ENCODE measurements around the gene PRELID3B.

Gene PRELID3B

DNA sequence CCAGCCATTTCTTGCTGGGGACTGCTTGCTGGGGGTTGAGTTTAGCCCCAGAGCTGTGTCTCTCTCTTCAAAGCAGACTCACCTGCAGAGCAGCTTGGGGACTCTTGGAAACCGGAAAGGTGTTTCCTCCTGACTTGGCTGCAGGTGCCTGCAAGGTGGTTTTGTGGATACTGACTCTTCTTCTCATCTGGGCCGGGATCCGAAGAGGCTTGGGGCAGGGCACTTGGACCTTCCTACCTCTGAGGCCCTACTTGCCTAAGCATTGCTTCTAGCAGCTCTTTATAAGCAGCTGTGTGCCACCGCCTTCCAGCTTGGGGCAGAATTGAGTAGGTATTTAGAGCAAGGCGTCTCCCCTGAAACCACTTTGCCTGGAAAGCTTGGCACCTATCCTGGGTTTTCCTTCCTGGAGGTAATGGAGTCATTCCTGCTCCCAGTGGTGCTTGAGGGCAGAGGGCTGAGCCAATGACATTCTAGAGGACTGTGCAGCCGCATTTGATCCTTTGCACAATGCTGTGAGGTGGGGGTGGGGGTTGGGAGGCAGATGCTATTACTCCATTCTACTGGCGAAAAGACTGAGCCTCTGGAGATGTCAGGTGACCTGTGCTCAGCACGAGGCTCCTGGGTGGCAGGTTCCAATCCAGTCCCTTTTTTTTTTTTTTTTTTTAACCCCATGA lies 32.1 kb downstream of the PRELID3B start:
- DNase-seq (ENCODE audit: low read depth in 2 of 2) = no peak

GRCh38 chr20:59008715-59009336 lies 33.8 kb downstream of the PRELID3B start:
- DNase-seq (ENCODE audit: low read depth in 2 of 2) = no peak

GRCh38 chr20:59007665-59008511 lies 34.7 kb downstream of the PRELID3B start:
- DNase-seq (ENCODE audit: low read depth in 2 of 2) = no peak

DNA sequence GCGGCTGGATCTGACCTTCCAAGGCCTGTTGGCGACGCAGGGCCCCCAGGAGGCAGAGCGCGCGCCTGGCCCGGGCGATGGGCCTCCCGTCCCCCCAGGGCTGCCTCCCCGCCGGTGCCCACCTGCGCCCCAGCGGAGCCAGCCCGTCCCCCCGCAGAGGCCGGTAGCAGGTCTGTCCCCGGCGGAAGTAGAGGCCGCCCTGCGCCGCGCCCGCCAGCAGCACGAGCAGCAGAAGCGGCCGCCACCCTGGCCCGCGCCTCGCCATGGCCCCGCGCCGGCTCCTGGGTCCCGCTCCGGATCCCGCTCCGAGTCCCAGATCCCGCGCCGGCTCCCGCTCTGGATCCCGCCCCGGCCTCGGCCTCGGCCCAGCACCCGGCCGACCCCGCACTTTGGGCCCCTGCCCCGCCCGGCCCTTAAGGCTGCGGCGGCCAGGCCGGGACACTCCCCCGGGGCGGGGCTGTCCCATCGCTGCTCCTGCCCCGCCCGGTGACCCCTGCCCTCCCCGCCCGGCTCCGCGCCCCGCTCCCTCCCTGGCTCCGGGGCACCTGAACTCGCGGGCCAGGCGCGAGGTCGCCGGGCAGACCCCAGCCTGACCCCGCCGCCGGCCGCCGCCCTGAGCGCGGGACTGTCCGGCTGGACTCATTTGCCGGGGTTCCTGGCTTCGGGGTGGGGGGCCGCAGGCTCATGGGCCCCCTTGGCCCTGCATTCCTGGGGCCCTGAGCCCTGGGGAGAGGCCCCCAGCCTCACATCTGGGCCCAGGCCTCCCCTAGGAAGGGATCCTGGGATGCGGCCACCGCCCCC lies 35.5 kb downstream of the PRELID3B start, which contains the start of gene CTSZ:
Gene CTSZ, minus strand, starts transcription at position 391 of the 801 bp plus-strand sequence. Its CDS starts 126 bp downstream, at position 265.
- peak in 1 of 2 donors; percentile 38 for DNase-seq (ENCODE audit: low read depth in 2 of 2)

DNA sequence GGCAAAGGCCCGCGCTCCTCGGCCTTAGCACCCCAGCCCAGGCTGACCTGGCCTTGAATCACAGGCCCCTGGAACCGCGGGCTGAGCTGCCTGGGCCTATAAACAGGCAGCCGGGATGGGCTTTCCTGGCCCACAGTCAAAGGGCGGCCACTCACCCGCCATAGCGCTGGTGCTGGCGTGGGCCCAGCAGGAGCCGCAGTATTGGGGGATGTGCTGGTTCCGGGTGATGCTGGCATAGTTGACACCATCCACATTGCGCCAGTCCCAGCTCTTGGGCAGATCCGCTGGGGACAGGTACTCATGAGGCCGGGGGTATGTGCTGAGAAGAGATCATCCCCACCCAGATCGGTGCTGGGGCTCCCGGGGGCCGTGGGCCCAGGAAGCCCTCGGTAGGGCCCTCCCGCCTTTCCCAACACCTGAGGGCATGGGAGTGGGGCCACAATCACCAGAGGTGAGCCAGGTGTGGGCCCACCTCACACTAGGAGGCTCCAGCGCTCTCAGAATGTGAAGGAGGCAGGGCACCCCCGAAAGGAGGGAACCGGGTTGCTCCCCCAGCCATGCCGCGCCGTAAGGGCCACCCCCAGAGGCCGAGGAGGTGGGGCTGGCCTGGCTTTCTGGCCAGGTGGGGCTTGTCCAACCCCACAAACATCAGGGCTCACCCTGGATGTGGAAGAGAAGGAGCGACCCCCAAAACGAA lies 36.3 kb downstream of the PRELID3B start:
- DNase-seq (ENCODE audit: low read depth in 2 of 2) = no peak

DNA sequence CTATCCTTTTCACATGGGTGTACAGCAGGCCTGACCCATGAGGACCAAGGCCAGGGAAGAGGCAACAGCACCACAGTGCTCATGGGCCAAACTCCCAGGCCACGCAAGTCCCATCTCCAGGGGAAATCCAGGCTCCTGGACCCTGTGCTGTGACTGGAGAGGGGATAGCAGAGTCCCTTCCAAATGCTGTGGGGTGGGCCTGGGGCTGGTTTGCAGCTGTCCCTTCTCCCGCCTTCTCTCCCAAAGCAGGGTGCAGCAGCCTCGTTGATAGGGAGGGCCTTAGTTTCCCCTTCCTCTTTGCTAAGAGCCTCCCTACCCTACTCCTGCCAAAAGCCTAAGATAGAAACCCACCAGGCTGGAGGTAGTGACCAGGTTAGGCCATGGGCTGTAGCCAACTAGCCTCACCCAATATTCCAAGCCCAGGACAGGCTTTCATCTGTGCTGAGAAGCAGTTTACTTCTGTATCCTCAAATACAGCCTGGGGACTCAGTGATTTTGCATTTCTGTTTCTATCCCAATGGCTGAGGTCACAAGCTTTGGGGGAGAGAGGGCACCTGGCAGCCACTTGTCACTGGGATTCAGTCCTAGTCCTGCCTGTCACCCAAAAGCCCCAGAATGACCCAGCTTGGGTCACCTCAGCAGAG lies 36.9 kb downstream of the PRELID3B start:
- no peak for DNase-seq (ENCODE audit: low read depth in 2 of 2)

- no peak for DNase-seq (ENCODE audit: low read depth in 2 of 2)
Measured at GRCh38 chr20:59004763-59005522, 37.6 kb downstream of the PRELID3B start.

DNA sequence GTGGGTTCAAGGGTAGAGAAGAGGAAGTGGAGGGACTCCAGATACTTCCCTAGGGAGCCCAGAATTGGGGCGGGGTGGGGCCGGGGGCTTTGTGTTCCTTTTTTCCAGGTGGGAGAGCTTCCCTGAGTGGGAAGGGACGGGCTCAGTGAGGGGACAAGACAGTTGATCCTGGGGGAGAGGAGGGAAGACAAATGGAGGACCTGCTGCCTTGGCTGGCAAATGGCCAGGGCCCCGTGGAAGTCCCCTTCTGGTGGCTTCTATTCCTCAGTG lies 38.2 kb downstream of the PRELID3B start:
- DNase-seq (ENCODE audit: low read depth in 2 of 2) = peak; percentile 24 to 27

DNA sequence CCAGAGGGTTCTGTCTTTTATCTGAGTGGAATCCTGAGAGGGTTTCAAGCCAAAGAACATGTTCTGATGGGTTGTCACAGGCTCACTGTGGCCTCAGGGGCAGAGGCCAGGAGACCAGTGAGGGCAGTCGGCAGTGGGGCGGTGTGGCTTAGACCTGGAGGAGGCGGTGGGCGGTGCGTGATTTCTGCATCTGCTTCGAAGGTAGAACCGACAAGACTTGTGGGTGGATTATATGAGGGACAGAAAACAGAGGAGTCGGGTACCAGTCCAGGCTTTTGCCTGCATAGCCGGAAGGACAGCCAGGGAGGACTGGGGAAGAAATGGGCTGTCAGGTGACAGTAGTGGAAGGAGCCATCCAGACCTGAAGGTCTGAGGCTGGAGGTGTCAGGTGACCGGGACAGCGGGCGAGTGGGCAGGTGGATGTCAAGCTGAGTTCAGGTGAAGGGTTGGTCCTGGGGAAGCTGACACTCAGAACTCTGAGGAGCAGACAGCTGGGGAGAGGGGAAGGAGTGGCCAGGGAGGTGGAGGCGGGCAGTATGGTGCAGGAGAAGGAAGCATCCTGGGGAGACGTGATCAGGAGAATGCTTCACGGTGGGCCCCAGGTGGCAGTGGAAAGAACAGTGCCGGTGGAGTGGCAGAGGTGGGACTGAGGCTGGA lies 38.6 kb downstream of the PRELID3B start:
- DNase-seq (ENCODE audit: low read depth in 2 of 2) = no peak

DNA sequence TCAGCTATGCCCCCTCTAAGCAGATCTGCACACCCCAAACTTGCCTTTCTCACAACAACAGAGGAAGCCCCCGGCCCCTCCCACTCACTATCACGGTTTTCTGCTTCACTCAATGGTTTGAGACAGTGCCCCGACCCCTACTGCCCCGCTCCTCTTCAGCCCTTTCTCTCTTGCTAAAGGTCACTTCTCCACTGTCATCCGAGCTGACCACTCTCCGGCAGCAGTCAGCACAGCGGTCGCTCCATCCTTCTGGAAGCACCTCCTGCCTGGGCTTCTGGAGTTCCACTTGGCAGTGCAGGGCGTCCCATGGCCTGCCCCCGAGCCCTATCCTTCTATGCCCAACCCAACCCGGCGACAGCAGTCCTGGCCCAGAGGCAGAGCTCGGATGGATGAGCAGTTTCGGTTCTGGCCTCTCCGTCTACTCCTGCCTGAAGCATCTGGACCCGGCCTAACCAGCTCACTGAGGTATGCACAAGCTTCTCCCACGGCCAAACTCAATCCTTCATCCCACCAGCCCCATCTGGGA lies 39.6 kb downstream of the PRELID3B start:
- no peak for DNase-seq (ENCODE audit: low read depth in 2 of 2)

DNA sequence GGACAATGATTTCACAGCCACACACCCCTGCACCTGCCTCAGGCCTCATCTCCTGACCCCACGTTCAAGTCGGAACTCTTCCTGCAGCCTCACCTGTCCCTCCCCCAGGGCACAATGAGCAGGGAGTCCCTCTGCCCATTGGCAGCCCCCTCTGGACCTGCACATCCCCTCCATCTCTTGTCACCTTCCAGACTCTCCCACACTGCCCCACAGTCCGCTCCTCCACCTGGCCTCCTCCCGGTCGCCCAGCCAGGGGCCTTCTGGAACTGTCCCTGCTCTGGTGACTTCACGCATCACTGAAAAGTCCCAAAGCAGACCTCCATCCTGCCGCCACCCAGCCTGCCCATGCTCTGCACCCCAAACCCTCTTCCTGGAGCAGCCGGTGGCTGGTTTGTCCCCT lies 40.2 kb downstream of the PRELID3B start:
- DNase-seq (ENCODE audit: low read depth in 2 of 2) = no peak

- no peak for DNase-seq (ENCODE audit: low read depth in 2 of 2)
Measured at GRCh38 chr20:59001449-59002171, 41.0 kb downstream of the PRELID3B start.

- no peak for DNase-seq (ENCODE audit: low read depth in 2 of 2)
Measured at GRCh38 chr20:59001068-59001448, 41.5 kb downstream of the PRELID3B start.

GRCh38 chr20:59000326-59000725 lies 42.3 kb downstream of the PRELID3B start:
- no peak for DNase-seq (ENCODE audit: low read depth in 2 of 2)

GRCh38 chr20:58998656-58999055 lies 43.9 kb downstream of the PRELID3B start:
- no peak for DNase-seq (ENCODE audit: low read depth in 2 of 2)

- DNase-seq (ENCODE audit: low read depth in 2 of 2) = no peak
Measured at GRCh38 chr20:58997141-58997770, 45.3 kb downstream of the PRELID3B start.

- DNase-seq (ENCODE audit: low read depth in 2 of 2) = no peak
Measured at GRCh38 chr20:58996226-58996611, 46.4 kb downstream of the PRELID3B start.
